H9 (cell line): ENCODE results near the gene HSH2D. TPM values are rescaled to one million over a fixed set of nuclear protein-coding genes. Genes with fewer than 3 reads are reported as not detected.

Source experiments
- DNase-seq: peaks from one replicate; pipeline ENCODE4 v3.0.0-alpha.2; 2017
- H2AFZ ChIP-seq: one replicate; pipeline ENCODE4 v1.6.1; 2013; ENCODE audit warnings: mild to moderate bottlenecking, low read length, control low read depth, moderate library complexity
- H2AK5ac ChIP-seq: 2 replicates; pipeline ENCODE4 v1.6.1; 2013; ENCODE audit warnings: low read length, control low read depth, mixed read lengths; ENCODE audit not compliant: insufficient read length
- H2BK120ac ChIP-seq: one replicate; pipeline ENCODE4 v1.6.1; 2013; ENCODE audit warnings: low read depth, mild to moderate bottlenecking, low read length, control low read depth, inconsistent platforms; ENCODE audit not compliant: poor library complexity, severe bottlenecking
- H2BK12ac ChIP-seq: 2 replicates; pipeline ENCODE4 v1.6.1; 2013; ENCODE audit warnings: low read length, control low read depth, mixed read lengths, low read depth; ENCODE audit not compliant: insufficient read length
- H2BK15ac ChIP-seq: 2 replicates; pipeline ENCODE4 v1.6.1; 2013; ENCODE audit warnings: low read depth, low read length, control low read depth
- H2BK20ac ChIP-seq: one replicate; pipeline ENCODE4 v1.6.1; 2013; ENCODE audit warnings: low read depth, mild to moderate bottlenecking, low read length, control low read depth, inconsistent platforms; ENCODE audit not compliant: poor library complexity, severe bottlenecking
- H2BK5ac ChIP-seq: 2 replicates; pipeline ENCODE4 v1.6.1; 2013; ENCODE audit warnings: low read length, control low read depth, mixed read lengths; ENCODE audit not compliant: insufficient read length
- H3K14ac ChIP-seq: 2 replicates; pipeline ENCODE4 v1.6.1; 2013; ENCODE audit warnings: low read length, control low read depth; ENCODE audit not compliant: insufficient read depth
- H3K18ac ChIP-seq: 2 replicates; pipeline ENCODE4 v1.6.1; 2013; ENCODE audit warnings: low read depth, mild to moderate bottlenecking, mixed read lengths, low read length, control low read depth; ENCODE audit not compliant: insufficient read length
- H3K23ac ChIP-seq: 2 replicates; pipeline ENCODE4 v1.6.1; 2013; ENCODE audit warnings: low read length, control low read depth, mixed read lengths, low read depth; ENCODE audit not compliant: insufficient read length
- H3K23me2 ChIP-seq: 2 replicates; pipeline ENCODE4 v1.6.1; 2013; ENCODE audit warnings: low read depth, mild to moderate bottlenecking, mixed read lengths, low read length, control low read depth; ENCODE audit not compliant: insufficient read length, poor library complexity, severe bottlenecking
- H3K27ac ChIP-seq: 2 replicates; pipeline ENCODE4 v1.5.1; 2013; ENCODE audit warnings: low read length, control low read depth, mixed read lengths, low read depth; ENCODE audit not compliant: insufficient read length
- H3K27me3 ChIP-seq: 2 replicates; pipeline ENCODE4 v1.6.1; 2013; ENCODE audit warnings: low read length, control low read depth, inconsistent platforms; ENCODE audit not compliant: insufficient read depth
- H3K4ac ChIP-seq: 2 replicates; pipeline ENCODE4 v1.6.1; 2013; ENCODE audit warnings: low read depth, mild to moderate bottlenecking, control low read depth, inconsistent platforms, low read length, moderate library complexity
- H3K4me1 ChIP-seq: 2 replicates; pipeline ENCODE4 v1.6.1; 2013; ENCODE audit warnings: low read length, control low read depth, inconsistent platforms; ENCODE audit not compliant: insufficient read depth
- H3K4me2 ChIP-seq: 2 replicates; pipeline ENCODE4 v1.6.1; 2013; ENCODE audit warnings: low read length, control low read depth, mixed read lengths; ENCODE audit not compliant: insufficient read length, insufficient read depth
- H3K56ac ChIP-seq: 2 replicates; pipeline ENCODE4 v1.6.1; 2013; ENCODE audit warnings: low read depth, mild to moderate bottlenecking, mixed read lengths, low read length, control low read depth; ENCODE audit not compliant: insufficient read length
- H3K79me1 ChIP-seq: 2 replicates; pipeline ENCODE4 v1.6.1; 2013; ENCODE audit warnings: low read depth, mild to moderate bottlenecking, moderate library complexity, low read length, control low read depth, inconsistent platforms; ENCODE audit not compliant: insufficient read depth, poor library complexity, severe bottlenecking
- H3K79me2 ChIP-seq: 2 replicates; pipeline ENCODE4 v1.6.1; 2013; ENCODE audit warnings: low read length, control low read depth, inconsistent platforms; ENCODE audit not compliant: insufficient read depth
- H3K9ac ChIP-seq: 2 replicates; pipeline ENCODE4 v1.6.1; 2013; ENCODE audit warnings: low read length, control low read depth, mixed read lengths; ENCODE audit not compliant: insufficient read length; ENCODE audit errors: extremely low read depth
- H3K9me3 ChIP-seq: one replicate; pipeline ENCODE4 v1.6.1; 2013; ENCODE audit warnings: low read depth, low read length, inconsistent platforms; ENCODE audit not compliant: control insufficient read depth
- H3T11ph ChIP-seq: one replicate; pipeline ENCODE4 v1.6.1; 2013; ENCODE audit warnings: mild to moderate bottlenecking, low read length, control low read depth, inconsistent platforms
- H4K20me1 ChIP-seq: one replicate; pipeline ENCODE4 v1.6.1; 2013; ENCODE audit not compliant: control insufficient read depth, insufficient read length, insufficient read depth
- H4K5ac ChIP-seq: 2 replicates; pipeline ENCODE4 v1.6.1; 2013; ENCODE audit warnings: low read depth, mild to moderate bottlenecking, mixed read lengths, low read length, control low read depth; ENCODE audit not compliant: insufficient read length
- H4K8ac ChIP-seq: replicated peaks from 2 replicates; pipeline ENCODE4 v1.6.1; 2013; ENCODE audit warnings: low read length, control low read depth, mixed read lengths, low read depth; ENCODE audit not compliant: insufficient read length
- H4K91ac ChIP-seq: 2 replicates; pipeline ENCODE4 v1.6.1; 2013; ENCODE audit warnings: low read depth, mild to moderate bottlenecking, moderate library complexity, mixed read lengths, low read length, control low read depth; ENCODE audit not compliant: insufficient read length
- H3K27ac Mint-ChIP-seq, 3 experiments: 2 replicates in 2 of 3; 3 replicates in 1 of 3; pipeline ENCODE4 v1.8.0; 2020 to 2021; ENCODE audit warnings: mixed read lengths in 3 of 3, mild to moderate bottlenecking in 1 of 3, moderate library complexity in 1 of 3
- H3K27me3 Mint-ChIP-seq: 2 replicates; pipeline ENCODE4 v1.8.0; 2021; ENCODE audit warnings: low read depth, mild to moderate bottlenecking, moderate library complexity, mixed read lengths
- H3K36me3 Mint-ChIP-seq, 3 experiments: 2 replicates in 2 of 3; 3 replicates in 1 of 3; pipeline ENCODE4 v1.8.0; 2020 to 2021; ENCODE audit warnings: low read depth in 3 of 3, mixed read lengths in 3 of 3; ENCODE audit not compliant: insufficient read depth in 1 of 3
- H3K4me1 Mint-ChIP-seq, 2 experiments: 2 replicates each; pipeline ENCODE4 v1.8.0; 2020; ENCODE audit warnings: mixed read lengths in 2 of 2
- H3K4me3 Mint-ChIP-seq, 2 experiments: 2 replicates in 1 of 2; 3 replicates in 1 of 2; pipeline ENCODE4 v1.8.0; 2020 to 2021; ENCODE audit warnings: mild to moderate bottlenecking in 2 of 2, mixed read lengths in 2 of 2, moderate library complexity in 1 of 2
- H3K9me3 Mint-ChIP-seq, 2 experiments: 2 replicates in 1 of 2; 3 replicates in 1 of 2; pipeline ENCODE4 v1.8.0; 2020; ENCODE audit warnings: mild to moderate bottlenecking in 2 of 2, mixed read lengths in 2 of 2, moderate library complexity in 1 of 2
- WGBS: extraction: QIAGEN DNeasy Blood & Tissue Kit; methylation state at CpG from one replicate; pipeline ENCODE4 v1.1.7; 2013; ENCODE audit warnings: missing lambda C conversion rate, low lambda C conversion rate, mixed read lengths; ENCODE audit not compliant: insufficient read length; ENCODE audit errors: extremely low coverage; 5-methylcytosine and 5-hydroxymethylcytosine counted together
- total RNA-seq: library from RNA; stranded (reverse); gene quantifications from 2 replicates; pipeline ENCODE4 v1.2.1, GENCODE V29; 2021
- TF ChIP-seq, protein P1 (sequence below): fragments of 200-600 bp; sonication (generic); conservative IDR thresholded peaks from 3 replicates; pipeline ENCODE4 v1.8.0; 2021; ENCODE audit warnings: antibody characterized with exemption, mild to moderate bottlenecking

The HSH2D gene
- total RNA-seq, 1 experiment from 2014 or later: 2.3 TPM

DNA sequence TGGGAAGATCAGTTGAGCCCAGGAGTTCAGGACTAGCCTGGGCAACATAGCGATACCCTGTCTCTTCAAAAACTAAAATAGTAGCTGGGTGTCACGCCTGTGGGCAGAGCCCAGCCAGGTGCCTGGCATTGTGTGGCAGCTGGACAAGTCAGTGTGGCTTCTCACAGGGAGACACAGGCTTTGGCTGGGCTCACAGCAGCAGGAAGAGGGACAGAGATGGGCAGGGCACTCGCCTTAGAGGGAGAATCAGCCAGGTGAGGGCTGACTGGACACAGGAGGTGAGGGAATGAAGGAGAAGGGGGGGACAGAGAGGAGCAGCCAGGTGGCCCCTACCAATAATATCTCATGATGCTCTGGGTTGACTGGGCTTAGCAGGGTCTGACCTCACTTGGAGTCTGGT is 45.0 kb downstream of the HSH2D start:
- Histone ChIP-seq H3K23me2 (no peaks in the 10 kb centered on the region), H3K9ac (no peak overlapping the region), H2AFZ (no peak overlapping the region), H4K91ac (no peak overlapping the region), H3K23ac (no peak overlapping the region), H2BK120ac (no peak overlapping the region), H3K14ac (no peak overlapping the region), H3K4me1 (no peaks in the 10 kb centered on the region), H4K8ac (no peak overlapping the region), H3K4ac (no peak overlapping the region), H2AK5ac (no peak overlapping the region), H3T11ph (no peak overlapping the region), H3K27ac (no peak overlapping the region), H4K20me1 (no peaks in the 10 kb centered on the region), H3K79me2 (peaks cover 4% of the 10 kb centered on the region; the same call in 1 of the 2 replicates), H2BK15ac (no peak overlapping the region), H3K56ac (no peak overlapping the region), H4K5ac (no peak overlapping the region), H3K18ac (no peak overlapping the region), H3K79me1 (no peaks in the 10 kb centered on the region), H3K4me2 (no peak overlapping the region), H2BK20ac (no peak overlapping the region), H2BK12ac (no peak overlapping the region), H3K9me3 (no peaks in the 10 kb centered on the region), H3K27me3 (no peaks in the 10 kb centered on the region), H2BK5ac (no peak overlapping the region)
- Mint-ChIP-seq H3K27me3 (peaks cover 5% of the 10 kb centered on the region), H3K4me3 (no peak overlapping the region), H3K36me3 (peaks cover 31 to 57% (median 51%) of the 10 kb centered on the region in 3 experiments), H3K27ac (no peak overlapping the region), H3K9me3 (no peaks in the 10 kb centered on the region; a peak in 1 of 5 replicates), H3K4me1 (peaks cover 8 to 10% of the 10 kb centered on the region in 2 experiments)
- no CpG with 5 or more reads among the region's 3 CpGs for WGBS
- TF ChIP-seq, protein P1, sequence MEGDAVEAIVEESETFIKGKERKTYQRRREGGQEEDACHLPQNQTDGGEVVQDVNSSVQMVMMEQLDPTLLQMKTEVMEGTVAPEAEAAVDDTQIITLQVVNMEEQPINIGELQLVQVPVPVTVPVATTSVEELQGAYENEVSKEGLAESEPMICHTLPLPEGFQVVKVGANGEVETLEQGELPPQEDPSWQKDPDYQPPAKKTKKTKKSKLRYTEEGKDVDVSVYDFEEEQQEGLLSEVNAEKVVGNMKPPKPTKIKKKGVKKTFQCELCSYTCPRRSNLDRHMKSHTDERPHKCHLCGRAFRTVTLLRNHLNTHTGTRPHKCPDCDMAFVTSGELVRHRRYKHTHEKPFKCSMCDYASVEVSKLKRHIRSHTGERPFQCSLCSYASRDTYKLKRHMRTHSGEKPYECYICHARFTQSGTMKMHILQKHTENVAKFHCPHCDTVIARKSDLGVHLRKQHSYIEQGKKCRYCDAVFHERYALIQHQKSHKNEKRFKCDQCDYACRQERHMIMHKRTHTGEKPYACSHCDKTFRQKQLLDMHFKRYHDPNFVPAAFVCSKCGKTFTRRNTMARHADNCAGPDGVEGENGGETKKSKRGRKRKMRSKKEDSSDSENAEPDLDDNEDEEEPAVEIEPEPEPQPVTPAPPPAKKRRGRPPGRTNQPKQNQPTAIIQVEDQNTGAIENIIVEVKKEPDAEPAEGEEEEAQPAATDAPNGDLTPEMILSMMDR: no peak
- DNase-seq: no peak
